ENCODE data around the gene TYW1B. TPM values are rescaled to one million over a fixed set of nuclear protein-coding genes. Genes with fewer than 3 reads are reported as not detected.

Gene TYW1B
- total and polyA plus RNA-seq, 2 donors (not counting 3 experiments of a cell fraction or from before 2014, with no cell fraction given), result 0.69 to 2.7 TPM

DNA sequence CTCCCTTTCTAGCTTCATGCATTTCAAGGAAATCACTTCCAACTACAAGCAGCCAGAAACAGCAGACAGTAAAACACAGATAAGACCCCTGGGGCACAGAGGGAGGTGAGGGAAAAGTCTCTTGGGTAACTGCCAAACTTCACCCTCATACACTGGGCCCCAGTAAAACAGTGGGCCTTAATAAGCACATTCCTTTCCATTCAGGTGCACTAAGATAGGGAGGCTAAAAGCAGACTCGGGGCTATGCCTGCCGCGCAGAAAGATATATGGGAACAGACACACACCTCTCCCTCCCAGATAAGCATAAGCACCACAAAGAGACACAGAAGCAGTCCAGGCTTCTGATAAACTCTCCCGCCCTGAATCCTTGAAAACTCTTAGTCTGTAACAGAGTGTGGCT is 117.0 kb downstream of the TYW1B start:
- no peak for DNase-seq (ENCODE audit: low read depth, low spot score)
- Histone ChIP-seq H3K36me3 (ENCODE audit: control insufficient read depth in 2 of 2, extremely low read depth in 1 of 2, insufficient read depth in 2 of 2, low read length in 2 of 2) (no peaks in the 10 kb centered on the region), H3K9me3 (replicated peaks; ENCODE audit: control insufficient read depth, insufficient read depth, low read length) (no peaks in the 10 kb centered on the region), H3K9me1 (replicated peaks; ENCODE audit: control insufficient read depth, extremely low read depth, insufficient read depth, low read length) (no peaks in the 10 kb centered on the region), H3K79me2 (ENCODE audit: control insufficient read depth, insufficient read depth, low read length) (no peaks in the 10 kb centered on the region), H3K27ac (ENCODE audit: insufficient read depth, low read depth, low read length) (no peak overlapping the region), H4K20me1 (replicated peaks; ENCODE audit: control insufficient read depth, extremely low read depth, insufficient read depth, low read length) (no peaks in the 10 kb centered on the region), H3K9ac (replicated peaks; ENCODE audit: extremely low read depth, insufficient read depth, low read length) (no peak overlapping the region), H3K4me1 (ENCODE audit: control insufficient read depth, extremely low read depth, insufficient read depth, low read length) (no peaks in the 10 kb centered on the region), H2AFZ (ENCODE audit: low read depth, low read length) (no peak overlapping the region), H3K4me2 (ENCODE audit: insufficient read depth, low read length) (no peak overlapping the region), H3K27me3 (ENCODE audit: control insufficient read depth in 2 of 2, insufficient read depth in 2 of 2, low read length in 2 of 2) (no peaks in the 10 kb centered on the region), H3K4me3 (replicated peaks in 1 of 3; ENCODE audit: insufficient read depth in 1 of 3, low read depth in 1 of 3, low read length in 3 of 3) (no peak overlapping the region)
- BruUV-seq (replicated peaks), result no TSS peak
- TF ChIP-seq EZH2 (IDR thresholded peaks at IDR 0.05; ENCODE audit: borderline replicate concordance, low read depth, low read length, severe bottlenecking) (no peak), GATA2 (IDR thresholded peaks at IDR 0.05; ENCODE audit: insufficient read depth, insufficient read length, low read depth, low read length) (no peak), POLR2AphosphoS5 (IDR thresholded peaks at IDR 0.05; ENCODE audit: insufficient read depth, low read depth, low read length) (no peak), MYC (IDR thresholded peaks at IDR 0.05; ENCODE audit: low read depth, low read length) (no peak), FOS (IDR thresholded peaks at IDR 0.05; ENCODE audit: borderline replicate concordance, insufficient read depth, low read length) (no peak), JUN (IDR thresholded peaks at IDR 0.05; ENCODE audit: borderline replicate concordance, insufficient read depth, insufficient read length, low read depth) (no peak), POLR2A (IDR thresholded peaks at IDR 0.05; ENCODE audit: low read depth, low read length) (no peak)
- TF ChIP-seq, protein P1, sequence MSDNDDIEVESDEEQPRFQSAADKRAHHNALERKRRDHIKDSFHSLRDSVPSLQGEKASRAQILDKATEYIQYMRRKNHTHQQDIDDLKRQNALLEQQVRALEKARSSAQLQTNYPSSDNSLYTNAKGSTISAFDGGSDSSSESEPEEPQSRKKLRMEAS (IDR thresholded peaks at IDR 0.05; ENCODE audit: insufficient read depth, insufficient read length), result no peak
- TF ChIP-seq, protein P2, sequence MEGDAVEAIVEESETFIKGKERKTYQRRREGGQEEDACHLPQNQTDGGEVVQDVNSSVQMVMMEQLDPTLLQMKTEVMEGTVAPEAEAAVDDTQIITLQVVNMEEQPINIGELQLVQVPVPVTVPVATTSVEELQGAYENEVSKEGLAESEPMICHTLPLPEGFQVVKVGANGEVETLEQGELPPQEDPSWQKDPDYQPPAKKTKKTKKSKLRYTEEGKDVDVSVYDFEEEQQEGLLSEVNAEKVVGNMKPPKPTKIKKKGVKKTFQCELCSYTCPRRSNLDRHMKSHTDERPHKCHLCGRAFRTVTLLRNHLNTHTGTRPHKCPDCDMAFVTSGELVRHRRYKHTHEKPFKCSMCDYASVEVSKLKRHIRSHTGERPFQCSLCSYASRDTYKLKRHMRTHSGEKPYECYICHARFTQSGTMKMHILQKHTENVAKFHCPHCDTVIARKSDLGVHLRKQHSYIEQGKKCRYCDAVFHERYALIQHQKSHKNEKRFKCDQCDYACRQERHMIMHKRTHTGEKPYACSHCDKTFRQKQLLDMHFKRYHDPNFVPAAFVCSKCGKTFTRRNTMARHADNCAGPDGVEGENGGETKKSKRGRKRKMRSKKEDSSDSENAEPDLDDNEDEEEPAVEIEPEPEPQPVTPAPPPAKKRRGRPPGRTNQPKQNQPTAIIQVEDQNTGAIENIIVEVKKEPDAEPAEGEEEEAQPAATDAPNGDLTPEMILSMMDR (IDR thresholded peaks at IDR 0.05; ENCODE audit: extremely low read depth in 1 of 2, insufficient read depth in 1 of 2, low read depth in 1 of 2, low read length in 2 of 2), result no peak
- ChIA-PET CTCF (no interaction called here), POLR2A (no interaction called here)
- no peak for FAIRE-seq
- dilution Hi-C loops (cut with MboI; ENCODE audit: extremely low pct_ligation_motif_present, low sequenced_read_pairs), result no loop called here
- intact Hi-C loops (cut with micrococcal nuclease), result no loop called here
